Hindlimb muscle (tissue), 1 donor: ENCODE data around the gene COQ9. TPM values are rescaled to one million over a fixed set of nuclear protein-coding genes. Genes with fewer than 3 reads are reported as not detected.
"Not testable (repeated sequence)": the region's sequence is repeated elsewhere in the genome, so short reads cannot be mapped to it uniquely, and the experiment has no call there.

Experiments used
- DNase-seq: peaks from one replicate; pipeline ENCODE4 v3.0.0-alpha.2; 2013
- polyA plus RNA-seq: library from polyadenylated mRNA; unstranded; fragments of 120-200 nt; gene quantifications from one replicate; pipeline ENCODE4 v1.2.1, GENCODE V29; 2013; ENCODE audit not compliant: insufficient read length

COQ9 gene
- 70.1 TPM for polyA plus RNA-seq

- DNase-seq, result peak; percentile 97
Observed at GRCh38 chr16:57447186-57447962, at the start of gene COQ9, which contains the start of gene CIAPIN1. Gene COQ9, plus strand, starts transcription at chr16:57447479. Its CDS starts 27 bp downstream, at chr16:57447506. Gene CIAPIN1, minus strand, starts transcription at chr16:57447385. Its CDS starts 6,457 bp downstream, at chr16:57440928.

- not testable (repeated sequence) for DNase-seq
Observed at GRCh38 chr16:57397493-57397892, 49.8 kb upstream of the COQ9 start.

GRCh38 chr16:57401943-57402640, 45.2 kb upstream of the COQ9 start:
- DNase-seq, result no peak

- DNase-seq, result no peak
Observed at GRCh38 chr16:57403965-57404817, 43.1 kb upstream of the COQ9 start, which contains the start of gene CCL17. Gene CCL17, plus strand, starts transcription at chr16:57404767. Its CDS starts 9,166 bp downstream, at chr16:57413933.

- no peak for DNase-seq
Observed at GRCh38 chr16:57405097-57405496, 42.2 kb upstream of the COQ9 start.

GRCh38 chr16:57406881-57407280, 40.4 kb upstream of the COQ9 start:
- DNase-seq, result no peak

- no peak for DNase-seq
Observed at GRCh38 chr16:57407521-57408353, 39.5 kb upstream of the COQ9 start.

GRCh38 chr16:57409065-57409464, 38.2 kb upstream of the COQ9 start:
- no peak for DNase-seq

GRCh38 chr16:57409870-57410587, 37.2 kb upstream of the COQ9 start:
- DNase-seq, result no peak

GRCh38 chr16:57411362-57411976, 35.8 kb upstream of the COQ9 start:
- DNase-seq, result no peak

GRCh38 chr16:57412584-57412983, 34.7 kb upstream of the COQ9 start:
- no peak for DNase-seq

GRCh38 chr16:57413301-57413730, 34.0 kb upstream of the COQ9 start:
- DNase-seq, result no peak

GRCh38 chr16:57413733-57414132, 33.5 kb upstream of the COQ9 start:
- no peak for DNase-seq

- DNase-seq, result no peak
Observed at GRCh38 chr16:57416084-57416483, 31.2 kb upstream of the COQ9 start.

- DNase-seq, result no peak
Observed at GRCh38 chr16:57419506-57419905, 27.8 kb upstream of the COQ9 start.

- peak; percentile 71 for DNase-seq
Observed at GRCh38 chr16:57422026-57422944, 25.0 kb upstream of the COQ9 start.

- DNase-seq, result no peak
Observed at GRCh38 chr16:57423152-57423551, 24.1 kb upstream of the COQ9 start.

GRCh38 chr16:57424583-57424982, 22.7 kb upstream of the COQ9 start:
- no peak for DNase-seq

GRCh38 chr16:57426356-57426755, 20.9 kb upstream of the COQ9 start:
- DNase-seq, result no peak
